ENCODE data around the gene OR56A1. TPM values are rescaled to one million over a fixed set of nuclear protein-coding genes. Genes with fewer than 3 reads are reported as not detected.

Gene OR56A1
- total RNA-seq, 2 donors from 2014 or later, result not detected

GRCh38 chr11:6062691-6063358 lies 32.3 kb upstream of the OR56A1 start:
- Histone ChIP-seq H3K36me3 (no peaks in the 10 kb centered on the region), H3K4me3 (no peak overlapping the region), H3K4me1 (ENCODE audit: control insufficient read depth in 1 of 2, low read depth in 2 of 2) (no peaks in the 10 kb centered on the region), H3K9me3 (no peaks in the 10 kb centered on the region), H3K27ac (no peak overlapping the region), H3K27me3 (replicated peaks; ENCODE audit: insufficient read depth) (no peaks in the 10 kb centered on the region)
- TF ChIP-seq CTCF (IDR thresholded peaks at IDR 0.05), result no peak
- DNase-seq (ENCODE audit: low spot score) (no peak), ATAC-seq (ENCODE audit: insufficient number of reproducible peaks, low FRiP score, low read depth) (no peak)

GRCh38 chr11:6061475-6061874 lies 30.9 kb upstream of the OR56A1 start:
- Histone ChIP-seq H3K9me3 (no peaks in the 10 kb centered on the region), H3K4me1 (ENCODE audit: control insufficient read depth in 1 of 2, low read depth in 2 of 2) (no peaks in the 10 kb centered on the region), H3K4me3 (no peak overlapping the region), H3K36me3 (no peaks in the 10 kb centered on the region), H3K27ac (no peak overlapping the region), H3K27me3 (replicated peaks; ENCODE audit: insufficient read depth) (no peaks in the 10 kb centered on the region)
- no peak for TF ChIP-seq CTCF (IDR thresholded peaks at IDR 0.05)
- ATAC-seq (ENCODE audit: insufficient number of reproducible peaks, low FRiP score, low read depth), result no peak
- no peak for DNase-seq (ENCODE audit: low spot score)

- DNase-seq (ENCODE audit: low spot score), result no peak
- TF ChIP-seq CTCF (IDR thresholded peaks at IDR 0.05), result no peak
- Histone ChIP-seq H3K27me3 (replicated peaks; ENCODE audit: insufficient read depth) (no peaks in the 10 kb centered on the region), H3K4me1 (ENCODE audit: control insufficient read depth in 1 of 2, low read depth in 2 of 2) (no peaks in the 10 kb centered on the region), H3K27ac (no peak overlapping the region), H3K4me3 (no peak overlapping the region), H3K9me3 (no peaks in the 10 kb centered on the region), H3K36me3 (no peaks in the 10 kb centered on the region)
- ATAC-seq (ENCODE audit: insufficient number of reproducible peaks, low FRiP score, low read depth), result no peak
Measured at GRCh38 chr11:6057452-6057851, 26.9 kb upstream of the OR56A1 start.

- no peaks in the 10 kb centered on the region for H3K4me1 ChIP-seq (ENCODE audit: control insufficient read depth in 1 of 2, low read depth in 2 of 2)
- no peak for DNase-seq (ENCODE audit: low spot score)
- no peaks in the 10 kb centered on the region for H3K36me3 ChIP-seq
- no peak overlapping the region for H3K27ac ChIP-seq
- H3K9me3 ChIP-seq, result no peaks in the 10 kb centered on the region
- H3K4me3 ChIP-seq, result no peak overlapping the region
- no peaks in the 10 kb centered on the region for H3K27me3 ChIP-seq (replicated peaks; ENCODE audit: insufficient read depth)
- no peak for ATAC-seq (ENCODE audit: insufficient number of reproducible peaks, low FRiP score, low read depth)
- no peak for TF ChIP-seq CTCF (IDR thresholded peaks at IDR 0.05)
Measured at GRCh38 chr11:6055569-6055968, 25.0 kb upstream of the OR56A1 start.

- Histone ChIP-seq H3K36me3 (no peaks in the 10 kb centered on the region), H3K9me3 (no peaks in the 10 kb centered on the region), H3K4me3 (no peak overlapping the region), H3K27ac (no peak overlapping the region), H3K27me3 (replicated peaks; ENCODE audit: insufficient read depth) (no peaks in the 10 kb centered on the region), H3K4me1 (ENCODE audit: control insufficient read depth in 1 of 2, low read depth in 2 of 2) (no peaks in the 10 kb centered on the region)
- ATAC-seq (ENCODE audit: insufficient number of reproducible peaks, low FRiP score, low read depth) (no peak), DNase-seq (ENCODE audit: low spot score) (no peak)
- TF ChIP-seq CTCF (IDR thresholded peaks at IDR 0.05), result no peak
Measured at GRCh38 chr11:6052374-6052773, 21.8 kb upstream of the OR56A1 start.
